ENCODE data around the gene SBF2.
A peak's percentile ranks its signal among the peaks of the same experiment; 100 is the strongest.
"Not testable (repeated sequence)": the region's sequence is repeated elsewhere in the genome, so short reads cannot be mapped to it uniquely, and the experiment has no call there.

Gene SBF2

GRCh38 chr11:10267821-10268220 lies 26.2 kb downstream of the SBF2 start:
- no peak for DNase-seq (ENCODE audit: low spot score)

- DNase-seq (ENCODE audit: low spot score) = no peak
Measured at GRCh38 chr11:10265936-10266335, 28.1 kb downstream of the SBF2 start.

DNA sequence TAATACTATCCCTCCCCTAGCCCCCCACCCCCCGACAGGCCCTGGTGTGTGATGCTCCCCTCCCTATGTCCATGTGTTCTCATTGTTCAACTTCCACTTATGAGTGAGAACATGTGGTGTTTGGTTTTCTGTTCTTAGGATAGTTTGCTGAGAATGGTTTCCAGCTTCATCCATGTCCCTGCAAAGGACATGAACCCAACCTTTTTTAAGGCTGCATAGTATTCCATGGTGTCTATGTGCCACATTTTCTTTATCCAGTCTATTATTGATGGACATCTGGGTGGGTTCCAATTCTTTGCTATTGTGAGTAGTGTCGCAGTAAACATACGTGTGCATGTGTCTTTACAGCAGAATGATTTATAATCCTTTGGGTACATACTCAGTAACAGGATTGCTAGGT lies 29.3 kb downstream of the SBF2 start:
- not testable (repeated sequence) for DNase-seq (ENCODE audit: low spot score)

DNA sequence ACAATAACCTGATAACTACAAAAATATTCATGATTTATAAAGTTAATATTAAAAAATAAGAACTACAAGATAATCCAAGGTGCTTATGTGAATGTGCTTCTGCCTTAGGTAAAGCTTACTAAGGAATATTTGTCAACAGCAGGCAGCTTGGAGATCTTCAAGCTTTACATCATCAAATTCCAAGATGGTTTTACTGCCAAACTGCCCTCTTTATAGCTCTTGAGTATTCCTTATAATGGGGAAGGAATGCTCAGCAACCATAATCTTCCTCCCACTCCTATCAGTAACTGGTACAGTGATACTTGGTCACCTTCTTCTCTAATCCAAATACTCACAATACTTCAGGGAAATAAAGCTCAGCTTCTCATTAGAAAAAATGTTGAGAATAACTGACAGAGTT lies 30.1 kb downstream of the SBF2 start:
- no peak for DNase-seq (ENCODE audit: low spot score)

DNA sequence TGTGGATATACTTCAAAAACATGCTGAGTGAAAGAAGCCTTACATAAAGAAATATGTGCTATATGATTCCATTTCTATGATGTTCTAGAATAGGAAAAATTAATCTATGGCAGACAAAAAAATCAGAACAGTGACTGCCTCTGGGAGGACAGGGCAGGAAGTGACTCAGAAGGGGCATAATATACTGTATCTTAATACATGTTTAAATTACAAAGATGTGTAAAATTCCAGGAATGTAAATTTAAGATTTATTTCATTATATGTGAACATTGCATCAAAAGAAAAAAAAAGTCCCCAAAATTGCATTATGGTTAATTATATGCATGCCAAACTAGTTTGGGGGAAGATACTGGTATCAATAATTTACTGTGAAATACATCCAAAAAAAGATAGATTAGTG lies 32.2 kb downstream of the SBF2 start:
- DNase-seq (ENCODE audit: low spot score) = no peak

- no peak for DNase-seq (ENCODE audit: low spot score)
Measured at GRCh38 chr11:10257478-10257877, 36.5 kb downstream of the SBF2 start.

DNA sequence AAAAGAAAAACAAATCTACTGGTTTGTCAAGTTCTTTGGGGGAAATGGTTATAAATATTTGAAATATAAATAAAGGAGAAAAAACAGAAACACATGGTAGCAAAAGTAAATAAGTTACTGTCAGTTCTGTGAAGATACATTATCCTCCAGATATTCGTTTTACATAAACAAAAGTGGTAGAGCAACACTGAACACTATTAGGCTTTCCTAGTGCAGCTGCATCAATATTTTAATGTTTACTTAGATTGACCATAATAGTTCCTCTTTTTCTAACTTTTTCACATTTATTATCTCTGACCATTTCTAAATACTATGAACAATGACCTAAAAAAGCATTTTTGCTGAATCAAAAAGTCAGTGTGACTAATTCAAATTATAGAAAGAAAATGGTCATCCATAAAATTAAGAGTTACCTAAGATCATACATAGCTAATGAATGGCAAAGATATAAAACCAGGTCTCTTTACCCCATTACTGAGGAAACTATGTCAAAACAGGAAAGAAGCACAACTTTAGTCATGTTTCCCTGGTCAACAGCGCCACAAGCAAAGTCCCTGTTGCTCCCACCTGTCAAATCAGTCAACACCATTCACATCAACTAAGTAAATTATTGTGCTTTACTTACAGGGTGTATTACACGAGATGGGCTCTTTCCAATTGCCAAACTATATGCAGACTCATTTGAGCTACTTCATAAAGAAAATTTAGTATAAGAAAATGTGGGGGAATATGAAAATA lies 38.5 kb downstream of the SBF2 start:
- no peak for DNase-seq (ENCODE audit: low spot score)

- not testable (repeated sequence) for DNase-seq (ENCODE audit: low spot score)
Measured at GRCh38 chr11:10249448-10250131, 44.4 kb downstream of the SBF2 start.

- DNase-seq (ENCODE audit: low spot score) = no peak
Measured at GRCh38 chr11:10247011-10247410, 47.0 kb downstream of the SBF2 start.

- DNase-seq (ENCODE audit: low spot score) = no peak
Measured at GRCh38 chr11:10243896-10244575, 50.0 kb downstream of the SBF2 start.

GRCh38 chr11:10236840-10237239 lies 57.2 kb downstream of the SBF2 start:
- DNase-seq (ENCODE audit: low spot score) = no peak

DNA sequence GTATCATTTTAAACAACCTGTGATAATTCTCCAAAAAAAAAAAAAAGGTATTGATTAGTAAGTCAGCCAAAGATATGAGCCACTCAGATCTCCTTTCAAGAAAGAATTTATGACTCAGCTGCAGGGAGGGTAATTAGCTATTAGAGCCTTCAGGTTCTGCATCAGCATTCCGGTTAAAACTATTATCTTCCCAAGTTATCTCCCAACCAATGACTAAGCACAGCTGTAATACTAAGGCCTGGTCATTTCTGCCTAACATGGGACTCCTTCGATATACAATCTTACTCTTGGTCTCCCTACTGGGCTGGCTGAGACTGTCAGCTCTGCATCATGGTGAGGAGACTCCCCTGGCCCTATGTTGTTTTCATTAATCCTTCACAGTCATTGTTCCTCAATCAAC lies 60.4 kb downstream of the SBF2 start:
- DNase-seq (ENCODE audit: low spot score) = no peak

- no peak for DNase-seq (ENCODE audit: low spot score)
Measured at GRCh38 chr11:10232756-10233155, 61.3 kb downstream of the SBF2 start.

DNA sequence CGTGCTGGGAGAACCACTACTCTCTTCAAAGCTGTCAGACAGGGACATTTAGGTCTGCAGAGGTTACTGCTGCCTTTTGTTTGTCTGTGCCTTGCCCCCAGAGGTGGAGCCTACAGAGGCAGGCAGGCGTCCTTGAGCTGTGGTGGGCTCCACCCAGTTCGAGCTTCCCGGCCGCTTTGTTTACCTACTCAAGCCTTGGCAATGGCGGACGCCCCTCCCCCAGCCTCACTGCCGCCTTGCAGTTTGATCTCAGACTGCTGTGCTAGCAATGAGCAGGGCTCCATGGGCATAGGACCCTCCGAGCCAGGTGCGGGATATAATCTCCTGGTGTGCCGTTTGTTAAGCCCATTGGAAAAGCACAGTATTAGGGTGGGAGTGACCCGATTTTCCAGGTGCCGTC lies 62.2 kb downstream of the SBF2 start:
- not testable (repeated sequence) for DNase-seq (ENCODE audit: low spot score)

- no peak for DNase-seq (ENCODE audit: low spot score)
Measured at GRCh38 chr11:10225553-10225952, 68.5 kb downstream of the SBF2 start.

DNA sequence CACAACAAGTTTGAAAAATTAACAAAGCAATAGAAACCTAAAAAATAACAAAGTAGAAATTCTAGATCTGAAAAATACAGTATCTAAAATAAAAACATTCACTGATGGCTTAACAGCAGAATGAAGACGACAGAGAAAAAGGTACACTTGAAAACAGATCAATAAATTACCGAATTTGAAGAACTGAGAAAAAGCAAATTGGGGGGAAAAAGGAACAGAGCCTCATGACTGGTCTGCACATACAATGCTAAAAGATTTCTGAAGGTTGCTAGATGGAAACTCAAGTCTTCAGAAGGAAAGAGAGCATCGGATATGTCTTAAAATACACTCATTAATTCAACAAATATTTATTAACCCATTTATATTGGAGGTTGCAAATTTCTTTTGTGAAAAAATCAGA lies 71.6 kb downstream of the SBF2 start:
- DNase-seq (ENCODE audit: low spot score) = no peak

DNA sequence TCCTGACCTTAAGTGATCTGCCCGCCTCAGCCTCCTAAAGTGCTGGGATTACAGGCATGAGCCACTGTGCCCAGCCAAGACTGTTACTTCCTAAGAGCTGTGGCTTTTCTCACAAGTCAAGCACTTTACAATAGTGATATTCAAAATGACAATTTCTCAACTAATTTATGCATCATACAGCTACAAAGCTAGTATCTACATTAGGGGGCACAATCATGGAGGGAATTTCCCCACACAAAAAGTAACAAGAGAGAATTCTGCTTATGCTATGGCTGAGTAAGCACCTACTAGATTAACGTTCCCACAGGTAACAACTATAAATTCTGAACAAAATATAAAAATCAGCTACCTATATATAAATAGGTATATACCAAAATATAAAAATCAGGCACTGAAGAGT lies 72.7 kb downstream of the SBF2 start:
- no peak for DNase-seq (ENCODE audit: low spot score)

- DNase-seq (ENCODE audit: low spot score) = no peak
Measured at GRCh38 chr11:10211470-10211869, 82.5 kb downstream of the SBF2 start.

- DNase-seq (ENCODE audit: low spot score) = no peak
Measured at GRCh38 chr11:10209326-10209725, 84.7 kb downstream of the SBF2 start.

GRCh38 chr11:10208131-10208575 lies 85.9 kb downstream of the SBF2 start:
- DNase-seq (ENCODE audit: low spot score) = peak; percentile 66

GRCh38 chr11:10205928-10206327 lies 88.1 kb downstream of the SBF2 start:
- no peak for DNase-seq (ENCODE audit: low spot score)

GRCh38 chr11:10204021-10204420 lies 90.0 kb downstream of the SBF2 start:
- no peak for DNase-seq (ENCODE audit: low spot score)

- no peak for DNase-seq (ENCODE audit: low spot score)
Measured at GRCh38 chr11:10201343-10201742, 92.7 kb downstream of the SBF2 start.

Measured in CD4-positive, alpha-beta T cell treated with Interleukin-2 at 100 ng/mL for 4 hours (primary cell).